GM12892 (cell line): ENCODE measurements around the gene ANO2. TPM values are rescaled to one million over a fixed set of nuclear protein-coding genes. Genes with fewer than 3 reads are reported as not detected.

ENCODE experiments used
- DNase-seq: peaks from one replicate; pipeline ENCODE4 v3.0.0; 2011; ENCODE audit not compliant: insufficient read length
- FAIRE-seq: peaks from 2 replicates; lab custom pipeline; 2011; peaks lifted over from hg19 to GRCh38; lab: Jason Lieb, UNC
- POLR2A ChIP-seq: IDR thresholded peaks from 2 replicates; pipeline ENCODE4 v1.6.1; 2011; ENCODE audit warnings: low read depth, low read length, control low read depth
- POLR2AphosphoS5 ChIP-seq: IDR thresholded peaks from 2 replicates; pipeline ENCODE4 v1.6.1; 2011; ENCODE audit warnings: low read depth, low read length, control low read depth
- TAF1 ChIP-seq: IDR thresholded peaks from 2 replicates; pipeline ENCODE4 v1.6.1; 2011; ENCODE audit warnings: low read depth, mild to moderate bottlenecking, control low read depth, low read length, borderline replicate concordance
- polyA plus RNA-seq: library from polyadenylated mRNA; unstranded; fragments of >200 nt; gene quantifications from one replicate; pipeline ENCODE4 v1.2.1, GENCODE V29; 2012; ENCODE audit warnings: missing spikeins, inconsistent platforms; ENCODE audit not compliant: missing spikeins

Gene ANO2
- not detected for polyA plus RNA-seq

- FAIRE-seq: no peak
- no peak for TF ChIP-seq TAF1
- no peak for TF ChIP-seq POLR2AphosphoS5
- no peak for TF ChIP-seq POLR2A
- no peak for DNase-seq
Measured at GRCh38 chr12:5945071-5946008, at the start of gene ANO2. Gene ANO2 (minus strand): TSS chr12:5945259. CDS start chr12:5945217, 42 bp downstream.

DNA sequence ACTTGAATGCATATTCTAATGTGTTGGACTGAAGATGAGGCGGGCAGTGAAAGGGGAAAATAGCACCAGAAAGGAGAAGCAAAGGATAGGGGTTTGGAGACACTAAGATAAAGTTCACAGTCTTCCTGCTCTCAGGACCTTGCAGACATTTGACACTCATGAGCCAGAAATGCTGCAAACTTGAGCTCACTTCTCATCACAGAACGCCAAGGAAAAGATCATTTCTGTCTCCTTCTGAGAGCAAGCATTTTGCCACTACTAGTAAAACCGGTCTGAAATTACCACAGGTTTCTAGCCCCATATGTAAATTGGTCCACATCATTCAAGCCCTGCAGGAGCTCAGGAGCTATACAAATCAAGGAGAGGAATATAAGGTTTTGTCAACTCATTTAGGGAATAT, 44.6 kb upstream of the ANO2 start:
- DNase-seq (no peak), FAIRE-seq (no peak)
- no peak for TF ChIP-seq TAF1

- DNase-seq: peak; percentile 61
- TF ChIP-seq POLR2AphosphoS5 (no peak), POLR2A (no peak), TAF1 (no peak)
- FAIRE-seq: peak; percentile 88
Measured at GRCh38 chr12:5988659-5989116, 43.6 kb upstream of the ANO2 start.

- TF ChIP-seq POLR2AphosphoS5 (no peak), TAF1 (no peak), POLR2A (no peak)
- no peak for FAIRE-seq
- no peak for DNase-seq
Measured at GRCh38 chr12:5988088-5988487, 43.0 kb upstream of the ANO2 start.

- FAIRE-seq (no peak), DNase-seq (no peak)
- TF ChIP-seq POLR2AphosphoS5 (no peak), TAF1 (no peak), POLR2A (no peak)
Measured at GRCh38 chr12:5987573-5987972, 42.5 kb upstream of the ANO2 start.

GRCh38 chr12:5985471-5985870, 40.4 kb upstream of the ANO2 start:
- no peak for TF ChIP-seq POLR2A
- no peak for FAIRE-seq
- no peak for DNase-seq

DNA sequence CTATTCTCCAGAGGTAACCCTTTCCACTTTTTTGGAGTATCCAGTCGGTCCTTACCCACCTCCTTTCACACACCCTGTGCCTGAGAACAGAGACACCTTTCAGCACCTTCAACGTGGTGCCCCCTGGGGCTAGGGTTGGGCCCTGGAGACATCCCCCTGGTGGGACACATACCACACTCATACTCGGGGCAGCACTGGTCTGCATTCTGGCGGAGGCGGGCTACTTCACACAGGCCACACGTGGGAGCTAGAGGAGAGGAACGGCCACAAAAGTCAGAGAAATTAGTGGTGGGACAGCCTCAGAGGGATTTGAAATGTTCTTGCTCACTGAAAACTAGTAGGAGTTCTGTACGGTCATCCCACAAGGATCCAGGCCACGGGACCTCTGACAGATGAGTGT, 39.8 kb upstream of the ANO2 start:
- DNase-seq: no peak
- FAIRE-seq: no peak

GRCh38 chr12:5982106-5982505, 37.0 kb upstream of the ANO2 start:
- no peak for DNase-seq
- FAIRE-seq: no peak
- no peak for TF ChIP-seq POLR2AphosphoS5
- no peak for TF ChIP-seq TAF1
- no peak for TF ChIP-seq POLR2A

More for the DNA sequence above, 39.8 kb upstream of the ANO2 start:
- no peak for TF ChIP-seq POLR2AphosphoS5
- TF ChIP-seq TAF1: no peak
- TF ChIP-seq POLR2A: no peak

DNA sequence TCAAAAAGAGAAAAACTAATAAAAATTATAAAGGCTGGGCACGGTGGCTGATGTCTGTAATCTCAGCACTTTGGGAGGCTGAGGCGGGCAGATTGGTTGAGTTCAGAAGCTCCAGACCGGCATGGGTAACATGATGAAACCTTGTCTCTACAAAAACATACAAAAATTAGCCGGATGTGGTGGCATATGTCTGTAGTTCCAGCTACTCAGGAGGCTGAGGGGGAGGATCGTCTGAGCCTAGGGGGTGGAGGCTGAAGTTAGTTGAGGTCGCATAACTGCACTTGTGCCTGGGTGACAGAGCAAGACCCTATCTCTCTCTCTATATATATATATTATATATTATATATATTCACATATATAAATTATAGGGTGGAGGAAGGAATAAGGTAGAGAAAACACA, 32.5 kb upstream of the ANO2 start:
- DNase-seq (no peak), FAIRE-seq (no peak)
- no peak for TF ChIP-seq POLR2AphosphoS5
- no peak for TF ChIP-seq POLR2A

- TF ChIP-seq POLR2A (no peak), TAF1 (no peak), POLR2AphosphoS5 (no peak)
- DNase-seq (no peak), FAIRE-seq (no peak)
Measured at GRCh38 chr12:5976711-5977110, 31.7 kb upstream of the ANO2 start.

DNA sequence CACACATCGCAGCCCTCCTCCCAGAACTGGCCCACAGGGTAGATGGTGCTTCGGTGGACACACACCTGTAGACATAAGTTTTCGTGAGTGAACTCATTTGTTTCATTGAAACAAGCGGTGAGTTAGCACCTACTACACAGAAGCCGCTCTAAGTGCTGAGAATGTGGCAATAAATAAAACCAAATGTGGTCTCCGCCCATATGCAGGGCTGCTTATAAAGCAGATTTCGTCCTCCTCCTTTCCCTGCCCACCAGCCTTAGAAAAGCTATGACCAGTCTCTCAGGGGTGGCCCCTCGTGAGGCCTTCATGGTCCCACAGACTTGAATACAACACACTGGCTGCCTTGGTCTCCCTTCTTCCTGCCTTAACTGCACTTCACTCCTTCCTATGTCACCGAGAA, 31.1 kb upstream of the ANO2 start:
- DNase-seq: no peak
- no peak for TF ChIP-seq POLR2AphosphoS5
- no peak for TF ChIP-seq TAF1
- no peak for TF ChIP-seq POLR2A
- FAIRE-seq: no peak

DNA sequence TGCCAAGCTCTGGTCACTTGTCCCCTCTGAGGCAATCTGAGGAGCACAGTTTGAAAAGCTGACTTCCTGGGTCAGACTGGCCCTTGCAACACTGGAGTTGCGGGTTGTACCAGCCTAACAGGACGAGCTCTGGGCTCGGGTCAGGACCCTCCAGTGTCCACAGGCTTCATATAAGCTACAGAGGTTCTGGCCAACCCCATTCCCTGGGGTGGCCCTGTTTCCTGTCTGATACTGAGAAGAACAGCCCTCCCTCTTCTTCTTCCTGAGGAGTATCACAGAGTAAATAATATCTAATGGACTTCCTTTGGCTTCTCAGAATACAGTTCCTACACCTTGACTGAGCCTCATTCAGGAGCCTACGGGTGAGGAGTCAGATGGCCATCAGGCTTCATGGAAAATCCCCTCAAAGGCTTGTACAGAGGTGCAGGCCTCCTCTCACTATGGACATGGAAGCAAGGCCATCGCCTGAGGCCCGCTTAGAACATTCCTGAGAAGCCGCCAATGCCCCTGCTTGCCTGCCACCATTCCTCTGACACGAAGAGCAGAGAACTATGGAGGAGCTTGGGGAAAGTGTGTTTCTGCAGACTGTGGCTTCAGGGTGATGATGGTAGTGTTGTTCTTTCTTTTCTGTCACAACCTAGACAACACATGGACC, 28.5 kb upstream of the ANO2 start:
- FAIRE-seq (no peak), DNase-seq (no peak)
- TF ChIP-seq TAF1 (no peak), POLR2AphosphoS5 (no peak), POLR2A (no peak)
